Suppressor macrophage treated with lipopolysaccharide for 4 hours (primary cell): Measurements from ENCODE around the gene RGS6.

Experiments
- DNase-seq: peaks from one replicate; pipeline ENCODE4 v3.0.0-alpha.2; 2020

RGS6 gene

DNA sequence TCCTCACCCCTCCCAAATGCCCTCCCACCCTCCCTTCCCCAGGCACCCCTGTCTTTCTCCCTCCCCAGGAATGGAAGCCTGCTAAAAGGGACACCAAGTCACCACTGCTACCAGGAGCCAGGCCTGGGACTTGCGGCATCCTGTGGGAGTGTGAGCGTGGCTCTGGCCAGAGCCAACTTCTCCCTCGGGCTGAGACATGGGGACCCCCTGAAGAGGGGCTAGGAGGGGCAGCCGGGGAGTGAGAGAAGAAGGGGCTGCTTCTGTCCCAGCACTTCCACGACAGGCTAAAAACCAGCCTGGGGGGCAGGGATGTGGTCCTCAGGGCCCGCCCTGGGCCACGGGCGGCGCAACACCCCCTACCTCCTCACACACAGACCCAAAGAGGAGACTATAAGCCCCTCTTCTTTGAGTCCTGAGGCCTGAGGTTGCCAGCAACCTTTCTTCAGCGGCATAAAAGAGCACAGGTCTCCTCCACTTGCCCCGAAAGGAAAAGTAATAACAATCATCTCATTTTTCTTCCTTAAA is 682.7 kb downstream of the RGS6 start:
- no peak for DNase-seq

DNA sequence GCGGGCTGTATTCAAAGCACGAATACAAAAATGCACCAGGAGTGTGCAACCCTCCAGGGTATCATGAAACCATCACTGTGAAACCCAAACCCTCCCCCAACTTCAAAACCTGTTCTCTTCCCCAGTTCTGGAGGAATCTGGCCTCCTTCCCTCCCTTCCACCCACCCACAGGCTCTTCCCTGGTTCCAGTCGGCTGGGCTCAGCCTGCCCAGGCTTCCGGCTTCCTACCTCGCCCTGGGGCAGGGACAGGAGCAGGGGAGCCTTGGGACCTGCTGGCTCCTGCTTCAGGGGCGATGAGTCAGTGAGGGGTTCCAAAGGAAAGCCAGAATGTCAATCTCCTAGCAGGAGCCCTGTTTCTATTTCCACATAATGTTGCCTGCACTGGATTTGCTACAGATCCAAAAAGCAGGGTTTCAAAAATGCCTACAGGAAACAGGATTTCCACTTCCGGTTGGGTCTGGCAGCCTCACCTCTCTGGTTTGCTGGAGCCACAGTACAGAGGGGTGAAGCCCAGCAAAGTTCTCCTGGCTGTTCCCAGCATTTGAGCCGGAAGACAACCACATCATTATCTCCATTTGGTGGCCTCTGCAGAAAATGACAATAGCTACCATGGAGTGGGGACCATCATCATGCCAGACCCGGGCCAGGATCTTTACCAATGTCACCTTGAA is 683.4 kb downstream of the RGS6 start:
- no peak for DNase-seq
